Vagina (tissue), 2 donors: ENCODE data around the gene PEX13.

ENCODE experiments used
- POLR2A ChIP-seq, 2 donors: fragments of 450-650 bp; IDR thresholded peaks; one replicate each; pipeline ENCODE4 v1.6.1; 2017; ENCODE audit warnings: antibody characterized with exemption in 2 of 2, mild to moderate bottlenecking in 2 of 2, moderate library complexity in 2 of 2
- POLR2AphosphoS5 ChIP-seq, 2 donors: sonication (generic); formaldehyde crosslinking; IDR thresholded peaks; one replicate each; pipeline ENCODE4 v1.9.0; 2017; ENCODE audit warnings: antibody characterized with exemption in 2 of 2, mild to moderate bottlenecking in 2 of 2, low read depth in 1 of 2; ENCODE audit not compliant: insufficient read depth in 1 of 2
- TF ChIP-seq, protein P1 (sequence below), 3 experiments: fragments of 450-650 bp in 2 of 3; fragments of 200-600 bp in 1 of 3; sonication (generic) in 1 of 3; IDR thresholded peaks; one replicate each; pipeline ENCODE4 v1.5.1; 2017 to 2019; ENCODE audit warnings: antibody characterized with exemption in 3 of 3, mild to moderate bottlenecking in 2 of 3, moderate library complexity in 2 of 3

DNA sequence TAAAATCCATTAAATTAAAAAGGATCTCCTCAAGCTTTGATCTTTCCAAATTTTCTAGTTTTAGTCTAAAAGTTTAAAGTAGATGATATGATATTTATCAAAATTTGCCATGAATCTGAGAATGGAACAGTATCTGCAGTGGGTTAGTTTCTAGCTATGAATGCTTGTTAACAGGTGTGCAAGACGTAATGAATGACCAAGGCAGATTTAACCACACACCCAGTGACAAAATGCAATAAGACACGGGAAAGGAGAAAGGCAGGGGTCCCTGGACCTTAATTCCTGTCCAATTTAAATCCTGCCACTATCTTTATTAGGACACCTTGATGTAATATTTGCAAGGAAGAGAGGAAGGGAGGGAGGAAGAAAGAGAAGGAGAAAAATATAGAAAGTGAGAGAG is 30.5 kb upstream of the PEX13 start:
- TF ChIP-seq POLR2A (IDR thresholded peaks at IDR 0.05): no peak
- no peak for TF ChIP-seq POLR2AphosphoS5 (IDR thresholded peaks at IDR 0.05; ENCODE audit: insufficient read depth in 1 of 2, low read depth in 1 of 2)
- TF ChIP-seq, protein P1, sequence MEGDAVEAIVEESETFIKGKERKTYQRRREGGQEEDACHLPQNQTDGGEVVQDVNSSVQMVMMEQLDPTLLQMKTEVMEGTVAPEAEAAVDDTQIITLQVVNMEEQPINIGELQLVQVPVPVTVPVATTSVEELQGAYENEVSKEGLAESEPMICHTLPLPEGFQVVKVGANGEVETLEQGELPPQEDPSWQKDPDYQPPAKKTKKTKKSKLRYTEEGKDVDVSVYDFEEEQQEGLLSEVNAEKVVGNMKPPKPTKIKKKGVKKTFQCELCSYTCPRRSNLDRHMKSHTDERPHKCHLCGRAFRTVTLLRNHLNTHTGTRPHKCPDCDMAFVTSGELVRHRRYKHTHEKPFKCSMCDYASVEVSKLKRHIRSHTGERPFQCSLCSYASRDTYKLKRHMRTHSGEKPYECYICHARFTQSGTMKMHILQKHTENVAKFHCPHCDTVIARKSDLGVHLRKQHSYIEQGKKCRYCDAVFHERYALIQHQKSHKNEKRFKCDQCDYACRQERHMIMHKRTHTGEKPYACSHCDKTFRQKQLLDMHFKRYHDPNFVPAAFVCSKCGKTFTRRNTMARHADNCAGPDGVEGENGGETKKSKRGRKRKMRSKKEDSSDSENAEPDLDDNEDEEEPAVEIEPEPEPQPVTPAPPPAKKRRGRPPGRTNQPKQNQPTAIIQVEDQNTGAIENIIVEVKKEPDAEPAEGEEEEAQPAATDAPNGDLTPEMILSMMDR (IDR thresholded peaks at IDR 0.05): no peak
